ENCODE data around the gene ICAM5. TPM values are rescaled to one million over a fixed set of nuclear protein-coding genes. Genes with fewer than 3 reads are reported as not detected.

The ICAM5 gene
- total RNA-seq, 1 donor from 2014 or later: 2.0 TPM

- H3K36me3 Mint-ChIP-seq (ENCODE audit: unreplicated experiment): no peaks in the 10 kb centered on the region
- peaks cover 17% of the 10 kb centered on the region for H3K4me1 Mint-ChIP-seq (ENCODE audit: unreplicated experiment)
- no peak for DNase-seq (ENCODE audit: extremely low spot score, unreplicated experiment)
- H3K27me3 Mint-ChIP-seq (ENCODE audit: unreplicated experiment): no peaks in the 10 kb centered on the region
- no peak overlapping the region for H3K4me3 Mint-ChIP-seq (ENCODE audit: unreplicated experiment)
- no peaks in the 10 kb centered on the region for H3K9me3 Mint-ChIP-seq (ENCODE audit: unreplicated experiment)
- H3K27ac Mint-ChIP-seq (ENCODE audit: unreplicated experiment): no peak overlapping the region
- TF ChIP-seq CTCF (IDR thresholded peaks at IDR 0.05): no peak
Observed at GRCh38 chr19:10266706-10267105, 23.0 kb upstream of the ICAM5 start.

GRCh38 chr19:10268071-10268470 is 21.7 kb upstream of the ICAM5 start:
- H3K36me3 Mint-ChIP-seq (ENCODE audit: unreplicated experiment): no peaks in the 10 kb centered on the region
- DNase-seq (ENCODE audit: extremely low spot score, unreplicated experiment): no peak
- TF ChIP-seq CTCF (IDR thresholded peaks at IDR 0.05): no peak
- no peaks in the 10 kb centered on the region for H3K9me3 Mint-ChIP-seq (ENCODE audit: unreplicated experiment)
- no peaks in the 10 kb centered on the region for H3K27me3 Mint-ChIP-seq (ENCODE audit: unreplicated experiment)
- no peak overlapping the region for H3K4me3 Mint-ChIP-seq (ENCODE audit: unreplicated experiment)
- H3K4me1 Mint-ChIP-seq (ENCODE audit: unreplicated experiment): peaks cover 20% of the 10 kb centered on the region
- no peak overlapping the region for H3K27ac Mint-ChIP-seq (ENCODE audit: unreplicated experiment)

GRCh38 chr19:10269333-10270179 is 20.2 kb upstream of the ICAM5 start:
- Mint-ChIP-seq H3K9me3 (ENCODE audit: unreplicated experiment) (no peaks in the 10 kb centered on the region), H3K4me3 (ENCODE audit: unreplicated experiment) (peak overlapping the region; percentile 71), H3K27ac (ENCODE audit: unreplicated experiment) (peak overlapping the region; percentile 78), H3K36me3 (ENCODE audit: unreplicated experiment) (peaks cover 3% of the 10 kb centered on the region), H3K27me3 (ENCODE audit: unreplicated experiment) (no peaks in the 10 kb centered on the region), H3K4me1 (ENCODE audit: unreplicated experiment) (peaks cover 23% of the 10 kb centered on the region)
- DNase-seq (ENCODE audit: extremely low spot score, unreplicated experiment): peak; percentile 96
- TF ChIP-seq CTCF (IDR thresholded peaks at IDR 0.05): peak; percentile 96

- no peaks in the 10 kb centered on the region for H3K27me3 Mint-ChIP-seq (ENCODE audit: unreplicated experiment)
- TF ChIP-seq CTCF (IDR thresholded peaks at IDR 0.05): no peak
- H3K4me3 Mint-ChIP-seq (ENCODE audit: unreplicated experiment): peak overlapping the region; percentile 71
- peaks cover 23% of the 10 kb centered on the region for H3K4me1 Mint-ChIP-seq (ENCODE audit: unreplicated experiment)
- peak overlapping the region; percentile 78 for H3K27ac Mint-ChIP-seq (ENCODE audit: unreplicated experiment)
- peaks cover 6% of the 10 kb centered on the region for H3K36me3 Mint-ChIP-seq (ENCODE audit: unreplicated experiment)
- no peaks in the 10 kb centered on the region for H3K9me3 Mint-ChIP-seq (ENCODE audit: unreplicated experiment)
- peak; percentile 83 for DNase-seq (ENCODE audit: extremely low spot score, unreplicated experiment)
Observed at GRCh38 chr19:10270180-10270615, 19.6 kb upstream of the ICAM5 start.

GRCh38 chr19:10270616-10271394 is 18.9 kb upstream of the ICAM5 start, which contains the start of gene ICAM1:
Gene ICAM1, plus strand, starts transcription at chr19:10271120. Its CDS starts 40 bp downstream, at chr19:10271160.
- Mint-ChIP-seq H3K27me3 (ENCODE audit: unreplicated experiment) (no peaks in the 10 kb centered on the region), H3K36me3 (ENCODE audit: unreplicated experiment) (peaks cover 6% of the 10 kb centered on the region), H3K9me3 (ENCODE audit: unreplicated experiment) (no peaks in the 10 kb centered on the region), H3K4me3 (ENCODE audit: unreplicated experiment) (peak within 1 kb of the TSS; percentile 71), H3K27ac (ENCODE audit: unreplicated experiment) (peak within 1 kb of the TSS; percentile 78), H3K4me1 (ENCODE audit: unreplicated experiment) (peaks cover 23% of the 10 kb centered on the region)
- no peak for TF ChIP-seq CTCF (IDR thresholded peaks at IDR 0.05)
- peak; percentile 88 for DNase-seq (ENCODE audit: extremely low spot score, unreplicated experiment)
